ENCODE data around the gene TMIE.

Gene TMIE

DNA sequence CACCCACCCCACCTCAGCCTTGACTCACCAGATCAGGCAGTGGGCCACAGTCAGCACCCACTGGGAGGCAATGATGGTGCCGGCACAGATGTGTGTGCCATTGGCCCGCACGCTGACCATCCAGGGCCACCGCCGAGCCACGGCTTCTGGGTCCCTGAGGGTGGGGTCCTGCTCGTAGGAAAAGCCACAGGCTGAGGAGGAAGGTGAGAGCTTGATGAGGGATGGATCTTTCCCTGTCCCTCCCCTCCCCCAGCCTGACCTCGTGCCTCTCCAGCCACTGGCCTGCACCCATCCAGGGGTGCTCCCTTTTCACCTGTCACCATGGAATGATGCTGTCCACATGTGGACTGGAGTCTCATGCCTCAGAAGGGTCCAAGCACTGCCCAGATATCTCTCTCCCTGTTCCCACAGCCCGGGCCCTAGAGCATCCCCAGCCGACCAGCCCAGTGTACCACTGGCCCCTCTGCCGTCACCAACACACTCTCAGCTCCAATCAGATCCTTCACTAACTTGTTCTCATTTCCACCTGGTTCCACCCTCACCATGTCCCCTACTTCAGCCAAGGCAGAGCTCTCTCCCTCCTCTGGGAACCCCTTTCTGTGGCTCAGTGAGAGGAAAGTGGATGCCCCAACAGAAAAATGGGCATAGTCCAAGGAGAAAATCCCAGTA is 14.4 kb downstream of the TMIE start:
- Mint-ChIP-seq H3K4me1 (ENCODE audit: low read depth) (no peaks in the 10 kb centered on the region), H3K27me3 (peaks cover 9% of the 10 kb centered on the region), H3K27ac (no peak overlapping the region), H3K9me3 (ENCODE audit: low read depth) (no peaks in the 10 kb centered on the region), H3K36me3 (no peaks in the 10 kb centered on the region), H3K4me3 (no peak overlapping the region)

DNA sequence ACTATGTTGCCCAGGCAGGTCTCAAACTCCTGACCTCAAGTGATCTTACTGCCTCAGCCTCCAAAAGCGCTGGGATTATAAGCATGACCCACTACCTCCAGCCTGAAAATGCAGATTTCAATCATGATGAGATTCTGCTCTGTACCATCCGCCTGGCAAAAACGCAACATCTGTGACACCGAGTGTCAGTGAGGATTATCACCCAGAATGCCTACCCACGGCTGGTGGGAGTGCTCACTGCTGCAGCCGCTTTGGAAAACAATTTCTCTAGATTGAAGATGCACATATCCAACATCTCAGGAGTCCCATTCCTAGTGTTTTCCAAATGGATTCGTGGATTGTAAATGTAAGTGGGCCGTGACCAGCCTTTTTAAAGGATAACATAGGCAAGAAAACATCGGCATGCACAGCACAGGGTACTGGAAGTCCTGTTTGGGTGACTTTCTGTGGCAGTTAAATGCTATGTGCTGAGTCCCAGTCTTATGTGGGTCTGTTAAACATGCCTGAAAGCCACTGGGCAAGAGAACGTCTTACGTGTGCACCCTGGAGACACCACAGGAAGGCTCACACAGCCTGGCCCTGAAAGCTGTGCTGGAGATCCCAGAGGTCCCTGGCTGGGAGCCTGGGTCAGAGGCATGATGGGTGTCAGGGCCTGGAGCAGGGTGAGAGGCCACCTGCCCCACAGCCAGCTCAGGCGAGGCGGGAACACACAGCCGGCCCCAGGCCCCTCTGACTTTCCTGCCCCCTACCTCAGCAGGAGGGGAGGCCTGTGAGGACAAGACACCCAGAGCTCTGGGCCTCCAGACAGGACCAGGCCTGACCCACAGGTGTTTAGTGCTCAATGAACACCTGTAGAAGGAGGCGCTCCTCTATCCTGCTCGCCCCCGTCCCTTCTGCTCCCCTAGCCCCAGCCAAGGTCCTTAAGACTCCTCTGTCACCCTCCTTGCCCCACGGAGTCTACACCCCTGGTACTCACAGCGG is 15.6 kb downstream of the TMIE start:
- Mint-ChIP-seq H3K9me3 (ENCODE audit: low read depth) (no peaks in the 10 kb centered on the region), H3K4me1 (ENCODE audit: low read depth) (no peaks in the 10 kb centered on the region), H3K27ac (no peak overlapping the region), H3K4me3 (no peak overlapping the region), H3K27me3 (peaks cover 10% of the 10 kb centered on the region), H3K36me3 (no peaks in the 10 kb centered on the region)

- H3K27ac Mint-ChIP-seq, result no peak within 1 kb of the TSS
- no peaks in the 10 kb centered on the region for H3K9me3 Mint-ChIP-seq (ENCODE audit: low read depth)
- no peaks in the 10 kb centered on the region for H3K36me3 Mint-ChIP-seq
- no peaks in the 10 kb centered on the region for H3K4me1 Mint-ChIP-seq (ENCODE audit: low read depth)
- peaks cover 10% of the 10 kb centered on the region for H3K27me3 Mint-ChIP-seq
- H3K4me3 Mint-ChIP-seq, result no peak within 1 kb of the TSS
These were observed 16.4 kb downstream of the TMIE start, which contains the start of gene PRSS50 for GRCh38 chr3:46717447-46718231. Gene PRSS50, minus strand, starts transcription at chr3:46717869. Its CDS starts 45 bp downstream, at chr3:46717824.

DNA sequence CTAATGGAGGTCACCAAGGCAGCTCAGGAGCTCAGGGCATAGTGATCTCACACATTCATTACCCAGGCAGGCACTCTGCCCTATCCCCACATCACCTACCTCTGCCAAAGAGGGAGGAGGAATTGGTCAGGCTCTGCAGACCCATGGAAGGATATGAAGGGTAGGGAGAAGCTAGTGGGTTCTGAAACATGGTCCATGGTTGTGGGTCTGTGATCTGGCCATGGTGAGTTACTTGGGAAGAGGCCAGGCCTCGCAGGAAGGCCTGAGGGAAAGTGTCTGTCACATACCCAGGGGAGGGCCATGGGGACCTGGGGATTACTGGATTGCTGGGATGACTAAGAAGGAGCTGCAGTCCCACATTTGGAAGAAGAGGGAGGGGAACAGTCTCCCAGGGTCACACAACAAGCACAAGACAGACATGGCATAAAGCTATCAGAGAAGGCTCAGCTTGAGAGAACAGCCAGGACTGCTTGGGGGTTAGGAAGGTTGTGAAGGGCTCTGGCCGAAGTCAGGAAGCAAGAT is 17.9 kb downstream of the TMIE start:
- peaks cover 10% of the 10 kb centered on the region for H3K27me3 Mint-ChIP-seq
- H3K27ac Mint-ChIP-seq, result no peak overlapping the region
- no peaks in the 10 kb centered on the region for H3K36me3 Mint-ChIP-seq
- H3K4me1 Mint-ChIP-seq (ENCODE audit: low read depth), result no peaks in the 10 kb centered on the region
- no peaks in the 10 kb centered on the region for H3K9me3 Mint-ChIP-seq (ENCODE audit: low read depth)
- H3K4me3 Mint-ChIP-seq, result no peak overlapping the region

- peaks cover 10% of the 10 kb centered on the region for H3K27me3 Mint-ChIP-seq
- H3K36me3 Mint-ChIP-seq, result no peaks in the 10 kb centered on the region
- H3K27ac Mint-ChIP-seq, result no peak overlapping the region
- H3K4me3 Mint-ChIP-seq, result no peak overlapping the region
- H3K4me1 Mint-ChIP-seq (ENCODE audit: low read depth), result no peaks in the 10 kb centered on the region
- H3K9me3 Mint-ChIP-seq (ENCODE audit: low read depth), result no peaks in the 10 kb centered on the region
These were observed 18.6 kb downstream of the TMIE start for GRCh38 chr3:46719735-46720271.

GRCh38 chr3:46721009-46721408 is 19.8 kb downstream of the TMIE start:
- Mint-ChIP-seq H3K4me1 (ENCODE audit: low read depth) (no peaks in the 10 kb centered on the region), H3K27me3 (peaks cover 12% of the 10 kb centered on the region), H3K36me3 (no peaks in the 10 kb centered on the region), H3K27ac (no peak overlapping the region), H3K9me3 (ENCODE audit: low read depth) (no peaks in the 10 kb centered on the region), H3K4me3 (no peak overlapping the region)

DNA sequence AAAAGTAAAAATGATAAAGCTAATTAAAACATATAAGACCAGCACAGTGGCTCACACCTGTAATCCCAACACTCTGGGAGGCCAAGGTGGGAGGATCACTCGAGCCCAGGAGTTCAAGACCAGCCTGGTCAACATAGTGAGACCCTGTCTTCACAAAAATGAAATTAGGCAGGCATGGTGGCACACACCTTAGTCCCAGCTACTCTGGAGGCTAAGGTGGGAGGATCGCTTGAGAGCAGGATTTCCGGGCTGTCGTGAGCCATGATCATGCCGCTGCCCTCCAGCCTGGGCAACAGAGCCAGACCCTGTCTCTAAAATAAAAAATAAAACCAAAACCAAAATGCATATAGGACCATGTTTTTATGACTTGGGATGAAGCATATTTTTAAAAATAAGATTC is 21.3 kb downstream of the TMIE start:
- no peaks in the 10 kb centered on the region for H3K9me3 Mint-ChIP-seq (ENCODE audit: low read depth)
- H3K4me1 Mint-ChIP-seq (ENCODE audit: low read depth), result no peaks in the 10 kb centered on the region
- H3K27ac Mint-ChIP-seq, result no peak overlapping the region
- H3K36me3 Mint-ChIP-seq, result no peaks in the 10 kb centered on the region
- peaks cover 13% of the 10 kb centered on the region for H3K27me3 Mint-ChIP-seq
- H3K4me3 Mint-ChIP-seq, result no peak overlapping the region

DNA sequence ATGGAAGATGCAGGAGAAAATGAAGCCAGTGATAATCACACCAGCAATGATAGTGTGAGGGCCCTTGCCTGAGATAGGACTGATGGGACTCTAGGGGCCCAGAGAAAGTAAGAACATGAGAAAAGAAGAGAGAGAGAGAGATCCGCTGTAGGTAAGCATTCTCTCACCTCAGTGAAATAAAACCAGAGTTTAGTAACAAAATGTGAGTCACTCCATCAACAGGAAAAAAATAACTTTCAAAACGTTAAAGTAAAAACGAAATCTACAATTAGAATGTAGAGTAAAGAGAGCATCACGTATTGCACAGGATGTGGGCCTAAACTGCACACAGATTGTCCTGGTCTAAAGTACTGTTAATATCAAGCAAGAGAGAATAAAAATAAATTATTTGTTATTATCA is 23.2 kb downstream of the TMIE start:
- Mint-ChIP-seq H3K9me3 (ENCODE audit: low read depth) (no peaks in the 10 kb centered on the region), H3K4me3 (no peak overlapping the region), H3K36me3 (no peaks in the 10 kb centered on the region), H3K27me3 (peaks cover 4% of the 10 kb centered on the region), H3K27ac (no peak overlapping the region), H3K4me1 (ENCODE audit: low read depth) (no peaks in the 10 kb centered on the region)

GRCh38 chr3:46725621-46726314 is 24.6 kb downstream of the TMIE start:
- Mint-ChIP-seq H3K27ac (no peak overlapping the region), H3K4me1 (ENCODE audit: low read depth) (no peaks in the 10 kb centered on the region), H3K4me3 (no peak overlapping the region), H3K36me3 (no peaks in the 10 kb centered on the region), H3K9me3 (ENCODE audit: low read depth) (no peaks in the 10 kb centered on the region), H3K27me3 (peaks cover 4% of the 10 kb centered on the region)

DNA sequence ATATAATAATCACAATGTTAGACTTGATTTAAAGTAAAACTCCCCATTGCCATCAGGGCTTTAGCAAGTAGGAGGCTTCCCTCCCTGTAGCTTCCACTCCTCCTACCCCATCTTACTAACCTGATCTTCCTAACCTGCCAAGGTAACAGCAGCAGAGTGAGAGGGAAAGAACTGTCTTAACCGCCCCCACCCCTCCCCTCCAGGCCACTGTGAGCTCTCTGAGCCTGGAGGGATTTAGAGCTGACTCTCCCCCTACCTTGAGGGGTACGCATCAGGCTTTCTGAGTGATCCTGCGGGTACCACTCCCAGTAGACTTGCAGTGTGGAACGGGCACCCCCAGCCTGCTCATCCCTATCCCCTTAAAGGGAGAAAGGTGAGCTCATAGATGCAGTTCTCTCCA is 27.8 kb downstream of the TMIE start:
- H3K27me3 Mint-ChIP-seq, result peaks cover 5% of the 10 kb centered on the region
- peak overlapping the region; percentile 10 for H3K27ac Mint-ChIP-seq
- H3K36me3 Mint-ChIP-seq, result no peaks in the 10 kb centered on the region
- no peak overlapping the region for H3K4me3 Mint-ChIP-seq
- no peaks in the 10 kb centered on the region for H3K9me3 Mint-ChIP-seq (ENCODE audit: low read depth)
- H3K4me1 Mint-ChIP-seq (ENCODE audit: low read depth), result no peaks in the 10 kb centered on the region

GRCh38 chr3:46730819-46731218 is 29.6 kb downstream of the TMIE start:
- no peak overlapping the region for H3K4me3 Mint-ChIP-seq
- no peaks in the 10 kb centered on the region for H3K36me3 Mint-ChIP-seq
- no peak overlapping the region for H3K27ac Mint-ChIP-seq
- no peaks in the 10 kb centered on the region for H3K9me3 Mint-ChIP-seq (ENCODE audit: low read depth)
- H3K27me3 Mint-ChIP-seq, result peaks cover 7% of the 10 kb centered on the region
- H3K4me1 Mint-ChIP-seq (ENCODE audit: low read depth), result no peaks in the 10 kb centered on the region

- Mint-ChIP-seq H3K4me1 (ENCODE audit: low read depth) (no peaks in the 10 kb centered on the region), H3K27ac (no peak overlapping the region), H3K27me3 (peaks cover 6% of the 10 kb centered on the region), H3K9me3 (ENCODE audit: low read depth) (no peaks in the 10 kb centered on the region), H3K36me3 (no peaks in the 10 kb centered on the region), H3K4me3 (no peak overlapping the region)
These were observed 30.6 kb downstream of the TMIE start for GRCh38 chr3:46731795-46732194.

- H3K27ac Mint-ChIP-seq, result no peak overlapping the region
- H3K4me1 Mint-ChIP-seq (ENCODE audit: low read depth), result no peaks in the 10 kb centered on the region
- no peak overlapping the region for H3K4me3 Mint-ChIP-seq
- H3K27me3 Mint-ChIP-seq, result peaks cover 6% of the 10 kb centered on the region
- no peaks in the 10 kb centered on the region for H3K36me3 Mint-ChIP-seq
- no peaks in the 10 kb centered on the region for H3K9me3 Mint-ChIP-seq (ENCODE audit: low read depth)
These were observed 32.0 kb downstream of the TMIE start for GRCh38 chr3:46733026-46733800.

Measured in activated naive CD8-positive, alpha-beta T cell (primary cell).